ENCODE measurements around the gene FER. TPM values are rescaled to one million over a fixed set of nuclear protein-coding genes. Genes with fewer than 3 reads are reported as not detected.

FER gene
- total and polyA plus RNA-seq, 10 of the 15 experiments (the other 5 are each of a cell fraction or from before 2014, with no cell fraction given): 4.4 to 19.1 (median 9.6) TPM

- no peak for TF ChIP-seq BCLAF1 (IDR thresholded peaks at IDR 0.05)
- TF ChIP-seq MYC (IDR thresholded peaks at IDR 0.05; ENCODE audit: insufficient read depth, insufficient read length, insufficient replicate concordance, low read length, severe bottlenecking): no peak
- no peak for TF ChIP-seq ZBTB11 (CRISPR knock-in tag; IDR thresholded peaks at IDR 0.05)
- TF ChIP-seq RBBP5 (conservative IDR thresholded peaks at IDR 0.05): no peak
- TF ChIP-seq CHD4 (IDR thresholded peaks at IDR 0.05): no peak
- TF ChIP-seq JUNB (IDR thresholded peaks at IDR 0.05): no peak
- no peak for TF ChIP-seq SUZ12 (IDR thresholded peaks at IDR 0.05; ENCODE audit: unreplicated experiment)
- no peak for TF ChIP-seq MAX (IDR thresholded peaks at IDR 0.05; ENCODE audit: low read depth, low read length)
These were observed 131.1 kb downstream of the FER start (continued) for GRCh38 chr5:108878756-108879155.
